Loucy (cell line): Measurements from ENCODE around the gene ORC3.
"Not testable (repeated sequence)": the region's sequence is repeated elsewhere in the genome, so short reads cannot be mapped to it uniquely, and the experiment has no call there.

Experiments
- H2AFZ ChIP-seq: fragments of 200-600 bp; sonication (generic); 2 replicates; pipeline ENCODE4 v1.6.0; 2016; ENCODE audit warnings: antibody characterized with exemption, mild to moderate bottlenecking, low read length, moderate library complexity
- H3F3A ChIP-seq: fragments of 200-600 bp; 2 replicates; pipeline ENCODE4 v1.6.0; 2016; ENCODE audit warnings: antibody characterized with exemption, low read depth, mild to moderate bottlenecking
- H3K27me3 ChIP-seq: fragments of 200-600 bp; sonication (generic); 2 replicates; pipeline ENCODE4 v1.6.1; 2014; ENCODE audit warnings: low read length, mild to moderate bottlenecking; ENCODE audit not compliant: insufficient read depth, poor library complexity, severe bottlenecking
- H3K36me3 ChIP-seq: fragments of 200-600 bp; sonication (generic); 2 replicates; pipeline ENCODE4 v1.6.1; 2016; ENCODE audit warnings: low read length; ENCODE audit not compliant: insufficient read depth
- H3K4me1 ChIP-seq: fragments of 200-600 bp; sonication (generic); 2 replicates; pipeline ENCODE4 v1.5.1; 2014; ENCODE audit warnings: low read length, mild to moderate bottlenecking; ENCODE audit not compliant: insufficient read depth, poor library complexity, severe bottlenecking
- H3K4me2 ChIP-seq: fragments of 200-600 bp; sonication (generic); 2 replicates; pipeline ENCODE4 v1.6.0; 2014; ENCODE audit warnings: antibody characterized with exemption, low read length, low read depth, mild to moderate bottlenecking; ENCODE audit not compliant: poor library complexity, severe bottlenecking
- H3K4me3 ChIP-seq: fragments of 200-600 bp; sonication (generic); 2 replicates; pipeline ENCODE4 v1.5.1; 2014; ENCODE audit warnings: low read length, mild to moderate bottlenecking, mixed read lengths; ENCODE audit not compliant: poor library complexity, severe bottlenecking
- H3K79me2 ChIP-seq: fragments of 200-600 bp; sonication (generic); 2 replicates; pipeline ENCODE4 v1.6.1; 2014; ENCODE audit warnings: low read length; ENCODE audit not compliant: insufficient read depth
- H3K9ac ChIP-seq: fragments of 200-600 bp; sonication (generic); 2 replicates; pipeline ENCODE4 v1.6.0; 2014; ENCODE audit warnings: mild to moderate bottlenecking, low read depth, low read length, moderate library complexity; ENCODE audit not compliant: poor library complexity, severe bottlenecking
- H3K9me2 ChIP-seq: fragments of 200-600 bp; sonication (generic); replicated peaks from 2 replicates; pipeline ENCODE4 v1.6.1; 2016; ENCODE audit warnings: low read depth, low read length, mixed read lengths
- H3K9me3 ChIP-seq: fragments of 200-600 bp; sonication (generic); 2 replicates; pipeline ENCODE4 v1.6.1; 2014; ENCODE audit warnings: mild to moderate bottlenecking, antibody characterized with exemption, low read length, low read depth; ENCODE audit not compliant: insufficient read depth
- H4K20me1 ChIP-seq: fragments of 200-600 bp; sonication (generic); 2 replicates; pipeline ENCODE4 v1.6.0; 2014; ENCODE audit warnings: antibody characterized with exemption, low read length, mild to moderate bottlenecking; ENCODE audit not compliant: insufficient read depth, poor library complexity, severe bottlenecking
- EZH2phosphoT487 ChIP-seq: fragments of 200-600 bp; IDR thresholded peaks from 2 replicates; pipeline ENCODE4 v1.6.1; 2018; ENCODE audit warnings: antibody characterized with exemption, mild to moderate bottlenecking, moderate library complexity, borderline replicate concordance
- TF ChIP-seq, protein P1 (sequence below): fragments of 200-600 bp; sonication (generic); conservative IDR thresholded peaks from 2 replicates; pipeline ENCODE4 v1.5.1; 2014; ENCODE audit warnings: mild to moderate bottlenecking, antibody characterized with exemption, low read length

The ORC3 gene

DNA sequence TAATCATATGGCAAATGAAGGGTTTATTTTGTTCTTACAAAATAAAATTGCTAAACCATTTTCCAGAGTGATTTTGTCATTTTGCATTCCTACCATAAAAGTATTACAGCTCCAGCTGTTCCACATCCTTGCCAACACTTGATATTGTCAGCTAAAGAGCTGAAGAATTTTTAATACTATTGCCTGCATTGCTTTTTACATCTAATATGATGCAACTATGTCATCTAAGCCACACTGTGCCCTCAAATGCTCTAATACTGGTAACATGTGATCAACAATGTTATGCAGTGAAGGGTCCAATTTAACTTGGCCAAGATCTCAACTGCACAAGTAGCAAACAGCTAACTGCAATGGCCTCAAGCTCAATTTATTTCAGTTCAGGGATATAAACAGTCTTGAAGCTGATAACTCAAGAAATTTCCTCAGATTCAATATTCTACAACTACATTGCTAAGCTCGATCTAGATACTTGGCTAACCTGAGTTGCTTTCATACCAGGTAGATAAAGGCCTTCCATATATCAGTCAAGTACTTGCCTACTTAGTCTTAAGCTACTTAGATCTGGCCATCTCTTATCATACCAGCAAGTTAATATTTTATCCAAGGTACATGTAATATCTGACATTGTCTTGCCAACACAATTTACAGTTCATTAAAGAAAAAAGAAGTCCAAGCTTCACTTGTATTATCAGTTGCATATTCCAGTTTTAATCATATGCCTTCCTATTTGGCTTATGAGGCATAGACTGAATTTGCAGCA lies 95.1 kb downstream of the ORC3 start:
- Histone ChIP-seq H3K4me1 (no peaks in the 10 kb centered on the region), H3K4me3 (no peak overlapping the region), H3K9ac (no peak overlapping the region), H3K9me2 (no peaks in the 10 kb centered on the region), H4K20me1 (peaks cover 87% of the 10 kb centered on the region), H3K36me3 (peaks cover 23% of the 10 kb centered on the region; the same call in 1 of the 2 replicates), H3F3A (no peaks in the 10 kb centered on the region), H3K4me2 (no peak overlapping the region), H2AFZ (no peak overlapping the region), H3K9me3 (no peaks in the 10 kb centered on the region), H3K27me3 (no peaks in the 10 kb centered on the region), H3K79me2 (peaks cover 90% of the 10 kb centered on the region)
- TF ChIP-seq, protein P1, sequence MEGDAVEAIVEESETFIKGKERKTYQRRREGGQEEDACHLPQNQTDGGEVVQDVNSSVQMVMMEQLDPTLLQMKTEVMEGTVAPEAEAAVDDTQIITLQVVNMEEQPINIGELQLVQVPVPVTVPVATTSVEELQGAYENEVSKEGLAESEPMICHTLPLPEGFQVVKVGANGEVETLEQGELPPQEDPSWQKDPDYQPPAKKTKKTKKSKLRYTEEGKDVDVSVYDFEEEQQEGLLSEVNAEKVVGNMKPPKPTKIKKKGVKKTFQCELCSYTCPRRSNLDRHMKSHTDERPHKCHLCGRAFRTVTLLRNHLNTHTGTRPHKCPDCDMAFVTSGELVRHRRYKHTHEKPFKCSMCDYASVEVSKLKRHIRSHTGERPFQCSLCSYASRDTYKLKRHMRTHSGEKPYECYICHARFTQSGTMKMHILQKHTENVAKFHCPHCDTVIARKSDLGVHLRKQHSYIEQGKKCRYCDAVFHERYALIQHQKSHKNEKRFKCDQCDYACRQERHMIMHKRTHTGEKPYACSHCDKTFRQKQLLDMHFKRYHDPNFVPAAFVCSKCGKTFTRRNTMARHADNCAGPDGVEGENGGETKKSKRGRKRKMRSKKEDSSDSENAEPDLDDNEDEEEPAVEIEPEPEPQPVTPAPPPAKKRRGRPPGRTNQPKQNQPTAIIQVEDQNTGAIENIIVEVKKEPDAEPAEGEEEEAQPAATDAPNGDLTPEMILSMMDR: no peak
- no peak for TF ChIP-seq EZH2phosphoT487

DNA sequence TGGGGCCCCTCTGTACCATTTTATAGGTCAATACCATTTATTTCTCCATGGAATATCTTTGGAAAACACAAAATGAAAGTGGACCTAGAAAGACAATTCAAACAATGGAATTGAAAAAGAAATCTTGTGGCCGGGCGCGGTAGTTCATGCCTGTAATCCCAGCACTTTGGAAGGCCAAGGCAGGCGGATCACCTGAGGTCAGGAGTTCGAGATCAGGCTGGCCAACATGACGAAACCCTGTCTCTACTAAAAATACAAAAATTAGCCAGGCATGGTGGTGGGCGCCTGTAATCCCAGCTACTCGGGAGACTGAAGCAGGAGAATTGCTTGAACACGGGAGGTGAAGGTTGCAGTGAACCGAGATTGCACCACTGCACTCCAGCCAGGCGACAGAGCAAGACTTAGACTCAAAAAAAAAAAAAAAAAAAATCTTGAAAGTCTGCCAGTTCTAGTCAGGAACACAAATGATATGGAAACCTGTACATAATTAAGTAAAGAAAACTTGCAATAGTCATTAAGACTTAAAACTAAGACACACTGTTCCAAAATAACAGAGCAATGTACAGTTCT lies 96.8 kb downstream of the ORC3 start:
- H4K20me1 ChIP-seq: peaks cover 90% of the 10 kb centered on the region
- H3K36me3 ChIP-seq: not testable (repeated sequence)

DNA sequence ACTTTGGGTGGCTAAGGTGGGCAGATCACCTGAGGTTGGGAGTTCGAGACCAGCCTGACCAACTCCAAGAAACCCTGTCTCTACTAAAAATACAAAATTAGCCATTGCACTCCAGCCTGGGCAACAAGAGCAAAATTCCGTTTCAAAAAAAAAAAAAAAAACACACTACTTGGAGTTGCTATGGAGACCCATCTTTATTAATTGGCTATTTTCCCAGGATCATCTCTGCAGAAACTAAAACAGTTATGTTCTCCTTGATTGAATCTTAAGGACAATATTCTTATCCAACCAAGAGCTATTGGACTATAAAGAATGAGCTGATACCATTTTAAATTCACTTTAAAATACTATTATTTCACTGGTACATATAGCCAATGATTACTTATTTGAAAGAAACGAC lies 97.4 kb downstream of the ORC3 start:
- H3K4me1 ChIP-seq: peaks cover 4% of the 10 kb centered on the region

More for the DNA sequence above, 96.8 kb downstream of the ORC3 start:
- H3F3A ChIP-seq, H3K9ac ChIP-seq, H3K4me2 ChIP-seq, H3K9me3 ChIP-seq, H3K9me2 ChIP-seq, H3K27me3 ChIP-seq, H2AFZ ChIP-seq, H3K4me1 ChIP-seq, H3K4me3 ChIP-seq: not testable (repeated sequence)
- H3K79me2 ChIP-seq: peaks cover 100% of the 10 kb centered on the region

GRCh38 chr6:87687893-87688292 lies 98.0 kb downstream of the ORC3 start:
- Histone ChIP-seq H3K79me2 (peaks cover 100% of the 10 kb centered on the region), H4K20me1 (peaks cover 89% of the 10 kb centered on the region)
- not testable (repeated sequence) for H3K36me3 ChIP-seq, H3K9me2 ChIP-seq, H3K4me2 ChIP-seq, H2AFZ ChIP-seq, H3K4me3 ChIP-seq, H3K27me3 ChIP-seq, H3K9me3 ChIP-seq, H3F3A ChIP-seq, H3K9ac ChIP-seq, H3K4me1 ChIP-seq

More for the DNA sequence above, 97.4 kb downstream of the ORC3 start:
- no peaks in the 10 kb centered on the region for H3K9me2 ChIP-seq
- TF ChIP-seq EZH2phosphoT487: no peak
- TF ChIP-seq, protein P1: no peak
- H3K4me2 ChIP-seq: no peak overlapping the region
- 0 out of 2 replicates have a peak, but pooled peaks cover 3% of the 10 kb centered on the region for H3K36me3 ChIP-seq
- H3K79me2 ChIP-seq: peaks cover 100% of the 10 kb centered on the region
- no peaks in the 10 kb centered on the region for H3K9me3 ChIP-seq
- no peak overlapping the region for H3K9ac ChIP-seq
- H3F3A ChIP-seq: no peaks in the 10 kb centered on the region
- peaks cover 90% of the 10 kb centered on the region for H4K20me1 ChIP-seq
- no peak overlapping the region for H2AFZ ChIP-seq
- H3K4me3 ChIP-seq: no peak overlapping the region
- H3K27me3 ChIP-seq: no peaks in the 10 kb centered on the region
